Astrocyte of the spinal cord (primary cell): ENCODE results near the gene RASSF5.

Experiments
- DNase-seq: peaks from one replicate; pipeline ENCODE4 v3.0.0; 2011; ENCODE audit warnings: low read depth, low spot score
- H3K4me3 ChIP-seq: 2 replicates; pipeline ENCODE4 v1.5.1; 2011; ENCODE audit warnings: low read depth, mild to moderate bottlenecking, low read length, moderate library complexity
- in situ Hi-C: cut with HindIII; loops from 2 replicates; pipeline ENCODE4 v1.10.0; 2017; ENCODE audit warnings: low sequenced_read_pairs
- TF ChIP-seq, protein P1 (sequence below): IDR thresholded peaks from 2 replicates; pipeline ENCODE4 v1.5.1; 2012; ENCODE audit warnings: low read depth, mild to moderate bottlenecking, low read length, inconsistent platforms

Gene RASSF5

GRCh38 chr1:206507284-206508129 lies at the start of gene RASSF5:
TSS of gene RASSF5 (plus strand) at chr1:206507531. CDS start at chr1:206507603, 72 bp downstream.
- DNase-seq: peak; percentile 58
- peak within 1 kb of the TSS; percentile 37 for H3K4me3 ChIP-seq
- in situ Hi-C loops: no loop called here
- TF ChIP-seq, protein P1, sequence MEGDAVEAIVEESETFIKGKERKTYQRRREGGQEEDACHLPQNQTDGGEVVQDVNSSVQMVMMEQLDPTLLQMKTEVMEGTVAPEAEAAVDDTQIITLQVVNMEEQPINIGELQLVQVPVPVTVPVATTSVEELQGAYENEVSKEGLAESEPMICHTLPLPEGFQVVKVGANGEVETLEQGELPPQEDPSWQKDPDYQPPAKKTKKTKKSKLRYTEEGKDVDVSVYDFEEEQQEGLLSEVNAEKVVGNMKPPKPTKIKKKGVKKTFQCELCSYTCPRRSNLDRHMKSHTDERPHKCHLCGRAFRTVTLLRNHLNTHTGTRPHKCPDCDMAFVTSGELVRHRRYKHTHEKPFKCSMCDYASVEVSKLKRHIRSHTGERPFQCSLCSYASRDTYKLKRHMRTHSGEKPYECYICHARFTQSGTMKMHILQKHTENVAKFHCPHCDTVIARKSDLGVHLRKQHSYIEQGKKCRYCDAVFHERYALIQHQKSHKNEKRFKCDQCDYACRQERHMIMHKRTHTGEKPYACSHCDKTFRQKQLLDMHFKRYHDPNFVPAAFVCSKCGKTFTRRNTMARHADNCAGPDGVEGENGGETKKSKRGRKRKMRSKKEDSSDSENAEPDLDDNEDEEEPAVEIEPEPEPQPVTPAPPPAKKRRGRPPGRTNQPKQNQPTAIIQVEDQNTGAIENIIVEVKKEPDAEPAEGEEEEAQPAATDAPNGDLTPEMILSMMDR: no peak

GRCh38 chr1:206459703-206460102 lies 47.6 kb upstream of the RASSF5 start:
- no peak for DNase-seq
- TF ChIP-seq, protein P1: no peak
- no peak overlapping the region for H3K4me3 ChIP-seq
- in situ Hi-C loops: no loop called here

DNA sequence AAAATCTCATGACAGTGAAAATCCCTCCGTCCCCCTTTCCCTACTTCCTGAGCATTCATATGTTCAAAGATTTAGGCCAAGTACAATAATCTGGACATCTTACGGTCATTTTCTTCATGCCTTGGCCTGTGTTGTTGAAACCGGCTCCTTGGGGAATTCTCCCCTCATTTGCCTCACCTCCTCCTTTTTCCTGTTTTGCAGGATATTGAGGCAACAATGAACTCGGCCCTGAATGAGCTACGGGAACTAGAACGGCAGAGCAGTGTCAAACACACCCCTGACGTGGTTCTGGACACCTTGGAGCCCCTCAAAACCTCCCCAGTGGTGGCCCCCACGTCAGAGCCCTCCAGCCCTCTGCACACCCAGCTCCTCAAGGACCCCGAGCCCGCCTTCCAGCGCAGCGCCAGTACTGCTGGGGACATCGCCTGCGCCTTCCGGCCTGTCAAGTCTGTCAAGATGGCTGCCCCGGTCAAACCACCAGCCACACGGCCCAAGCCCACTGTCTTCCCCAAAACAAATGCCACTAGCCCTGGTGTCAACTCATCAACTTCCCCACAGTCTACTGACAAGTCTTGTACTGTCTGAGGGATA lies 46.4 kb upstream of the RASSF5 start:
- DNase-seq: no peak
- no peak overlapping the region for H3K4me3 ChIP-seq
- TF ChIP-seq, protein P1: no peak
- in situ Hi-C loops: no loop called here

DNA sequence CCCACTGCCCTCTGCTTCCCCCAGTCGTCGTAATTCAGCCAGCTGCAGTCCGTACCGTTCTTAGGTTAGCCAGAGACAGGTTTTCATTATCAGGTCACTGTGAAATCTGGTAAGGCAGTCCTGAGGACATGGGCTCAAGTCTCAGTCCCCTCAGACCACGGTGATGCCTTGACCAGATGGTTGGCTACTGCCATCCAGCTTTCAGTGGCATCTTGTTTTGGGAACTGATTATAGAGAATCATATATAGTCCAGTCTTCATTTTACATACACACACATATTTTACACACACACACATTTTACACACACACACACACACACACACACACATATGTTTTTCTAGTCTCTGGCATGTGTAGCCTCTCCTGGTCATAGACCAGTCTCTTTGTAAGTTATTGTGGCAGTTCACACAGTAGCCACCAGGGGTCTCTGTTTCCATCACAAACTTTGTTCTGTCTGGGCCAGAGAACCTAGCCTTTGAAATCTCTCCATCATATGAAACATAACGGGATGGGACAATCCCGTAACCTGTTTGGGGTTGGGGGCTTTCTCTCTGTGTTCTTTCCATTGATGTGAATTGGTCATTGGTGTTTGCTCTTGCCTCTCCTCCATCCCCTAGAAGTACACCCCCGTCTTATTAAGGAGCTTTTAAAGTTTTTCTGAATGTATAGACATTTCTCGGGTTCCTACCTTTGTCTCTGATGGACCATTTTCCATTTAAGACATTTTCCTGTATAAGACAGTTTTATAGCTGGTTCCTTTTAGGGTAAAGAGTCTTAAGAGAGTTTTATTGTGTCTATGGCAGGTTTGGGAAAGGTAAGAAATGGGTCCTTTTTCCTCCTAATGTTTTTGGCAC lies 45.5 kb upstream of the RASSF5 start:
- peak; percentile 77 for DNase-seq
- TF ChIP-seq, protein P1: peak; percentile 87
- in situ Hi-C loops: no loop called here
- H3K4me3 ChIP-seq: no peak overlapping the region

DNA sequence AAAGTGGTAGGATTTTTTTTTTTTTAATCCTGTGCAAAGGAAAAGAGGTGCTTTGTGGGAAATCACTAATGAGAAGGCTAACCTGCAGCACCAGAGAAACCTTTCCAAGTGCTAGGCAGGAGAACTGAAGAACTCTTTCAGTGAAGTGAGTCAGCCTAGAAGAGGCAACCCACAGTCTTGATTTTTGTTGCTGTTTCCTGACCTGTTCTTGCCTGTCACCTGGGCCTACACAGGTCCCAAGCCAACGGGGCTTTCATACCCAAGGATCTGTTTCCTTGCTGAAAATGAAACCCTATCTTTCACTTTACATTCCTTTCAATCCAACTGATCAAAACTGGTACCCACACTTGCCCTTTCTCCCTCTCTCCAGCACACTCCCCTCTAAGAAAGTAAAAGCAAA lies 44.2 kb upstream of the RASSF5 start:
- H3K4me3 ChIP-seq: no peak overlapping the region
- DNase-seq: no peak
- in situ Hi-C loops: no loop called here
- TF ChIP-seq, protein P1: no peak

GRCh38 chr1:206463911-206464310 lies 43.4 kb upstream of the RASSF5 start:
- H3K4me3 ChIP-seq: no peak overlapping the region
- DNase-seq: no peak
- TF ChIP-seq, protein P1: no peak
- in situ Hi-C loops: no loop called here
